ENCODE data around the gene CLEC4F.

The CLEC4F gene

DNA sequence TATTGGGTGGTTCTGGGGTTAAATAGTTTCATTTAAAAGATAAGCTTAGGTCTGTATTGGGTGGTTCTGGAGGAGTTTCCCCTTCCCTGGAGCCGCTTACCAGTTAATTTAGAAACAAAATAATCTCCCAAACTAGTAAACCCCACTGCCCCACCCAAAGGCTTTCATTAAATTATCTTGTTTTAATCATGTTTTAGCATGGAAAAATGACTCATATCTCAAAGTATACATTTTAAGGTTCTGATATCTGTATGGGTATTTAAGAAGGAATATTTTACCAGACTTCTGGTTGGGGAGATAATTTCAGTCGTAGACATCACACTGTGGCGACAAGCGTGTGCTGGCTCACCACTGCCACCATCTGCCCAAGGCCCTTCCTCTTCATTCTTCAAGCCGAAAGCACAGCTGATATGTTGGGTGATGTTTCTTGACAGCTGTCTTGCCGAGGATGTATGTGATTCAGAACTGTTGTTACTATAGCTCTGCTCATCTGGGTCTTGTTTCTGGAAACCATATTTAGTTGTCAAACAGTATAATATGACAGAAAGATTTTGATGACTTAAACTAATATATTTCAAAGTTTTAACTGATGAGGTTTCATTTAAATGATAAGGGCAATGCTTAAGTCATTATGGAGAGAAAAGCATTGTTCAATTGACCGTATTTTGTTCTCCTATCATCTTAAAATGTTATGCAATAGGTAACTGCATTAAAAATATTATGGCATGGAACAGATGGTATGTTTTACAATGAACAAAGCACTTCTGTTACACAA is 35.1 kb downstream of the CLEC4F start:
- peak; percentile 23 for DNase-seq

DNA sequence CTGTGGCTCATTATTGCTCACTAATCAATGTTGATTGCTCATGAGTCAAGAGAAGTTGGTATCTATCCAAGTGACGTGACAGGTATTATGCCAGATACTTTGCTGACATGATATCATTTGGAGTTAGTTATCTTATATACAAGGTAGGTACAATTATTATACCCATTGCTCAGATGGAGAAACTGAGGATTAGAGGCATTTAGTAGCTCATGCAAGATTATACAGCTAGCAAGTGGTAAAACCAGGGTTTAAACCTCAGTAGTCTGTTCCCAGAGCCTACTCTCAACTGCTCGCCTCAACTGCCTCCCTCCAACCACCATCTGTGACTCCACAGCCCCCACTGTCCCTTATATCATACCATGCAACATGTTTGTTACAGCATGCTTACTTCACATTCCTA is 36.1 kb downstream of the CLEC4F start:
- no peak for DNase-seq

GRCh38 chr2:70779911-70780545 is 40.4 kb downstream of the CLEC4F start:
- no peak for DNase-seq

- DNase-seq, result no peak
These were observed 40.9 kb downstream of the CLEC4F start for GRCh38 chr2:70779491-70779890.

DNA sequence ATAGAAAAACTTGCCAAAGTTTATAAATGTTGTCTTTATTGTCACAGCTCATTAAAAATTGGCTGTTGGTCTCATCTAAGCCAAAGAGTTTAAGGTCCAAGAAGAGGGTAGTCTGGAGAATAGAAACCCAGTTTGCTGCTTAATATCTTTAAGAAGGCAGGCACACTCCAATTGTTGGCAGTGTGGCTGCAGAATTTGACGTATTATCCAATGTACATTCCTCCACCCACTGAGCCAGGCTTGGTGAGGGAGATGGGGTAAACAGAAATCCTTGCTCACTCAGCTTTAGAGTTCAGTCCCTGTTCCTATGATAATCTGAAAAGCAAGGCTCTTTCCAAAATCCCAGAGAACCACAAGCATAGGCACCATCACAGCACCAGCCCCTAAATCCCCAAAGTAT is 41.7 kb downstream of the CLEC4F start:
- no peak for DNase-seq

DNA sequence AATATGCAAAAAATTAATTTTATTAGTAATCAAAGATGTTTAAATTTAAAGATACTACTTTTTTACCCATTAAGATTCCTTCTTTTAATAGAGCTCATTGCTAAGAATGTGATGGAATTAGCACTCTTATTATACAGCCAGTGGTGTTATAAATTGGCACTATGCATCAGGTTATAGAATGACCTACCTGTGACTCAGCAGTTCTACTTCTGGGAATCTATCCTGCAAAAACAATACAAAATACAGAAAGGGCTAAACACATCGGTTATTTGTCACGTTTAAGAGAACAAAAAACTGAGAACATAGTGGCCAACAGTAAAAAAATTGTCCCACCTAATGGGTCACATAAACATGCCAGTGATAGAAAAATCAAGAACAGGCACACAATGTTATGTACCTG is 42.9 kb downstream of the CLEC4F start:
- DNase-seq, result no peak

DNA sequence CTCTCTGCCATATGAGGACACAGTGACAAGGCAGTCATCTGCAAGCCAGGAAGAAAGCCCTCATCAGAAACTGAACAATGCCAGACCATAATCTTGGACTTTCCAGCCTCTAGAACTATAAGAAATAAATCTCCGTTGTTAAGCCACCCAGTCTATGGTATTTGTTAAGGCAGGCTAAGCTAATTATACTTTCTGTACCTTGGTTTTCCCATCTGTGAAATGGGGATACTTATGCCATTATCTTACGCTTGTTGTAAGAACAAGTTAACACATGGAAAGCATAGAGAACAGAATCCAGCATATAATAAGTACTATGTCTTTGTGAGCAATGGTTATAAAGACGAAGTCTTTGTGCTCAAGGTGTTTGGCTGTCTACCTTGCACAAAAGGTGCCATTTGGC is 44.1 kb downstream of the CLEC4F start:
- no peak for DNase-seq

DNA sequence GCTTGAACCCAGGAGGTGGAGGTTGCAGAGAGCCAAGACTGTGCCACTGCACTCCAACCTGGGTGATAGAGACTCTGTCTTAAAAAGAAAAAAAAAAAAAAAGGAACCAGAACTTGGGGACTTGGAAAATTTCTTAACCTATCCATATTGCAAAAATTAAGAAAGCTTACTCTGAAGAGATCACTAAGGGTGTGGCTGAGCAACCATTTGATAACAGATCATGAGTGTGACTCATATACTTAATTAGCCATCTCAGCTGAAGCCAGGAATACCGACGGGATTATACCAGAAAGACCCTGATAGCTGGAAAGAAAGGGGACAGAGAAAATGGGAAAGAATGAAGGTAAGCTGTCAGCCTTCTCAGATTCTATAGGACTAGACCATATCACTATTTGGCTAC is 45.3 kb downstream of the CLEC4F start:
- DNase-seq, result no peak

DNA sequence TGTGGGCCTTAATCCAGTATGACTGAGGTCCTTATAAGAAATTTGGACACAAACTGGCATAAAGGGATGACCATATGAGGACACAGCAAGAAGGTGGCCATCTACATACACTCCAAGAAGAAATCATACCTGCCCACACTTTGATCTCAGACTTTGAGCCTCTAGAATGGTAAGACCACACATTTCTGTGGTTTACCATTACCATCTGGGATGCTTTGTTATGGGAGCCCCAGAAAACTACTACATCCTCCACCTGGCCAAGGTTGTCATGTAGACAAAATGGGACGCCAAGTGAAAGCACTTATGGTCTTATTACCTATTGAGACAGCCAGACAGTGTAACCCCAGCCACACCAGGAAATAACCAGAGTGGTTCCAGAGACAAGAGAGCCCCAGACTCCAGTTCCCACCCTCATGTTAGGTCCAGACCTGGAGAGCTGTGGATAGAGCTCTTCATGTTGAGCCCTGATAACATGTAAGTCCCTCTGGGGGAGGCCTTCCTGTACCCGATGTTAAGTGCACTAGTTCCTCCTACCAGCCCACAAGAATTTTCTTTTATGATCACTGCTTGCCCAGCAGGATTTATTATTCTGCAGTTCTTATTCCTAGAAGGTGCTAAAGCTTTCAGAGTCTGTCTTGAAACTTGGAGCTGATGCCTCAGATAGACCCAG is 47.8 kb downstream of the CLEC4F start:
- no peak for DNase-seq

- DNase-seq, result no peak
These were observed 49.0 kb downstream of the CLEC4F start for GRCh38 chr2:70771446-70771845.

GRCh38 chr2:70769450-70769849 is 50.9 kb downstream of the CLEC4F start:
- no peak for DNase-seq

DNA sequence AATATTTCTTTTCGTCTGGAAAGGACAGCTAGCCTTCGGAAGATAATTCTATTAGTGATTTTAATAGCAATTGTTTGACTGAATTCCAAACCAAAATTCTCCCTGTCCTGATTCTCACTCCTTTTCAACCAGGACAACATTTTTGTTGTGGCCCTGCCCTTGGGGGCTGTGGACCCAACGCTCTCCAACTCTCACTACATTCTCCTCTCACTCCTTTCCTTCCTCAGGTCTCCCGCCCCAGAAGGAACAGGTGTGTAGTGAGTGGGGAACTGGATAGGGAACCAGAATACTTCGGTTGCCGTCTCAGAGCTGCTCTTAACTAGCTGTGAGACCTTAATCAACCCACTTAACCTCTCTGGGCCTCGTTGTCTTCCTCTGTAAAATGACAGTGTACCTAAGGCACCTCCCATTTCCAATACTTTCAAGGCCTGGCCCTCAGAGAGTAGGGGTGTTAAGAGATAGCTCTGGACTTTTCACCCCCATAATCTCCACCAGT is 51.8 kb downstream of the CLEC4F start:
- no peak for DNase-seq

GRCh38 chr2:70767699-70768589 is 52.5 kb downstream of the CLEC4F start, which contains the start of gene ADD2:
Gene ADD2, minus strand, starts transcription at chr2:70768200. Its CDS starts 61,792 bp downstream, at chr2:70706408.
- no peak for DNase-seq

GRCh38 chr2:70767079-70767698 is 53.2 kb downstream of the CLEC4F start:
- DNase-seq, result no peak

DNA sequence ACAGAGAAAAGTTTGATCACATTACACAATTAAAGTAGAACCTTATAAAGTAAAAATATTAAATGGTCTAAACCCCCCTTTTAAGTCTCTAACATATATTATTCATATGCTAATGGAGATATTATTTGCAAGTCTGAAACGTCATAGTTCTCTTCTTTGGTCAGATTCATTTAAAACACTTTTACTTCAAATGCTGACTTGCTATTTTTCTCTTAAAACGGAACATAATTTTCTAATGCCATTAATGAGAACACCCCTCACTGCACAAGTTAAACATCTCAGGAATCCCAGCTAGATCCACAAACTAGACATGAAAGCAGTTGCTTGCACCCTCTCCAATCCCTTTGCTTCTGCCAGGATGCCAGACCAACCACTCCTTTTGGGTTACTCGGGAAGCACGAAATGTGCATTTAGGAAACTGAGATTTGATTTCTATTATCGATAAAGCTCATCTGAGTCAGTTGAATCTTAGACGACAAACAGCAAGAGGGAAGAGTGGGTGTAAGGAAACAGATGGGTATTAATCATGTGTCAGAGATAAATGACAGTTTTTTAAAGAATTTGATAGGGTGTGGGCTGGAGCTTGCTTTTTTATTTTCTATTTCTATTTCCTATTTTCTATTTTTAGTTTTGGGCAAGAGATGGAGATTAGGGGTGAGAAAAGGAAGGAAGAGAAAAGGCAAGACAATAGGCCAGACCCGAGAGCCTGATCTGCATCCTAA is 53.9 kb downstream of the CLEC4F start:
- DNase-seq, result no peak

DNA sequence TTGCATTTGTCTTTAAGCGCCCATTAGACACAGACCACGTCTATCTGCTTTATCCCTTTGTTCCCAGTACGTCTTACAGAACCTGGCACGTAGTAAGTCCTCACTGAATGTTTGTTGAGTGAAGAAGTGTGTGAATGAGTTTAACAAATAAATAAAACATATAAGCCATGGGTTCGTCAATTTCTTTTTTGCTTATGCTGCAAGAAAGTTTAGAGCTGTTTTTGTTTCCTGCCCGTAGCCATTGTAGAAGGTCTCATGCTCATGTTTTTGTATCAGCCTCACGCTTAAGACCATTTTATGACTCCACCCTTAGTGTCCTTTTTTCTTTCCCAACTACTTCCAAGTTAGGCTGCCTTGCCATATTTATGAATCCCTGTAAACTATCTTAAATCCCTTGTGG is 54.9 kb downstream of the CLEC4F start:
- no peak for DNase-seq

GRCh38 chr2:70759446-70759845 is 61.0 kb downstream of the CLEC4F start:
- DNase-seq, result no peak

Data from HCEC 1CT (cell line).